IMR-90 (cell line): Measurements from ENCODE around the gene REV3L.

Experiments
- CEBPB ChIP-seq: IDR thresholded peaks from 2 replicates; pipeline ENCODE4 v1.6.1; 2012; ENCODE audit warnings: low read depth, low read length, improper control_type of control experiment
- MAFK ChIP-seq: IDR thresholded peaks from 2 replicates; pipeline ENCODE4 v1.6.1; 2012; ENCODE audit warnings: low read depth, low read length, improper control_type of control experiment
- POLR2A ChIP-seq: IDR thresholded peaks from 2 replicates; pipeline ENCODE4 v1.6.1; 2012; ENCODE audit warnings: mild to moderate bottlenecking, low read depth, low read length
- USF2 ChIP-seq: fragments of 150-350 bp; IDR thresholded peaks from 2 replicates; pipeline ENCODE4 v1.6.1; 2017; ENCODE audit warnings: mild to moderate bottlenecking, antibody characterized with exemption, low read length, low read depth
- TF ChIP-seq, protein P1 (sequence below): conservative IDR thresholded peaks from 2 replicates; pipeline ENCODE4 v1.5.1; 2012; ENCODE audit warnings: mild to moderate bottlenecking, low read depth, low read length, improper control_type of control experiment

DNA sequence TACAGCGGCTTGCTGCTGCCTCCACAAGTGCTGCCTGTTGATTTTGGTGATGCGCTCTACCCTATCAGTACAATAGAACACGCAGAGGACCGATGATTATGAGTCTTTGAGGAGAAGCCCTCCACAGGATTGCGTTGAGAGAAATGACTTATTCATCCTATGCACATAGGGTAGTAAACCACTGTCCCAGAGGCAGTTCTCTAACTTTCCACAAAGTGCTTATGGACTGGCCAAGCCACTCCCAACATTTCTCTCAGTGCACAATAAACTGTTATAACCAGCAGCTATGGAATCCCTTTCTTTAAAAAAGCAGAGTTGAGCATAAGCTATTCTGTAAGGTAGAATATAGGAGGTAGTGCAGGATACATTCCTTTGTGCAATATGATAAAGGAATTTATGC, 48.2 kb upstream of the REV3L start:
- TF ChIP-seq, protein P1, sequence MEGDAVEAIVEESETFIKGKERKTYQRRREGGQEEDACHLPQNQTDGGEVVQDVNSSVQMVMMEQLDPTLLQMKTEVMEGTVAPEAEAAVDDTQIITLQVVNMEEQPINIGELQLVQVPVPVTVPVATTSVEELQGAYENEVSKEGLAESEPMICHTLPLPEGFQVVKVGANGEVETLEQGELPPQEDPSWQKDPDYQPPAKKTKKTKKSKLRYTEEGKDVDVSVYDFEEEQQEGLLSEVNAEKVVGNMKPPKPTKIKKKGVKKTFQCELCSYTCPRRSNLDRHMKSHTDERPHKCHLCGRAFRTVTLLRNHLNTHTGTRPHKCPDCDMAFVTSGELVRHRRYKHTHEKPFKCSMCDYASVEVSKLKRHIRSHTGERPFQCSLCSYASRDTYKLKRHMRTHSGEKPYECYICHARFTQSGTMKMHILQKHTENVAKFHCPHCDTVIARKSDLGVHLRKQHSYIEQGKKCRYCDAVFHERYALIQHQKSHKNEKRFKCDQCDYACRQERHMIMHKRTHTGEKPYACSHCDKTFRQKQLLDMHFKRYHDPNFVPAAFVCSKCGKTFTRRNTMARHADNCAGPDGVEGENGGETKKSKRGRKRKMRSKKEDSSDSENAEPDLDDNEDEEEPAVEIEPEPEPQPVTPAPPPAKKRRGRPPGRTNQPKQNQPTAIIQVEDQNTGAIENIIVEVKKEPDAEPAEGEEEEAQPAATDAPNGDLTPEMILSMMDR, result no peak
- TF ChIP-seq POLR2A, result no peak
- no peak for TF ChIP-seq MAFK
- no peak for TF ChIP-seq CEBPB
- TF ChIP-seq USF2, result no peak
